HepG2 (cell line): ENCODE data around the gene CRKL. TPM values are rescaled to one million over a fixed set of nuclear protein-coding genes. Genes with fewer than 3 reads are reported as not detected.

Source experiments
- ATAC-seq: fragments of 200-7000 bp; cut with Tn5 transposase; 3 replicates; pipeline ENCODE4 v1.9.1; 2020; ENCODE audit warnings: mild to moderate bottlenecking, moderate library complexity
- BruUV-seq: library from RNA; stranded (reverse); fragments of 400-500 nt; replicated peaks from 2 replicates; lab custom pipeline; 2021; lab: Mats Ljungman, UMichigan
- CTCF ChIA-PET: fragments of 300-600 bp; formaldehyde crosslinking; extraction: SDS; loops from one replicate; lab custom pipeline; 2021; ENCODE audit warnings: low total read pairs, inconsistent platforms, low intra/inter-chr PET ratio; lab: Yijun Ruan, JAX
- POLR2A ChIA-PET: fragments of 350-600 bp; sonication (Branson Sonifier 250); formaldehyde crosslinking; loops from one replicate; lab custom pipeline; 2020; ENCODE audit warnings: antibody characterized with exemption, inconsistent platforms; lab: Yijun Ruan, JAX
- DNase-seq: peaks from one replicate; pipeline ENCODE4 v3.0.0-alpha.2; 2015; ENCODE audit warnings: low spot score
- FAIRE-seq: peaks from 3 replicates; lab custom pipeline; 2011; peaks lifted over from hg19 to GRCh38; lab: Jason Lieb, UNC
- H2AFZ ChIP-seq: one replicate; pipeline ENCODE4 v1.6.1; 2011; ENCODE audit warnings: low read length, inconsistent platforms
- H3K27ac ChIP-seq: fragments of 300-600 bp; 3 replicates; pipeline ENCODE4 v1.8.0; 2011; ENCODE audit warnings: mixed run types, mild to moderate bottlenecking, mixed read lengths, low read length, inconsistent platforms; ENCODE audit not compliant: insufficient read depth; ENCODE audit errors: extremely low read length
- H3K27me3 ChIP-seq, 2 experiments: fragments of 200-600 bp in 1 of 2; 2 replicates in 1 of 2; 3 replicates in 1 of 2; pipeline versions ENCODE4 v1.6.0 to v1.8.0; 2011; ENCODE audit warnings: low read length in 2 of 2, mild to moderate bottlenecking in 2 of 2, moderate library complexity in 2 of 2, inconsistent platforms in 1 of 2; ENCODE audit not compliant: insufficient read depth in 2 of 2, control insufficient read depth in 1 of 2
- H3K36me3 ChIP-seq, 2 experiments: fragments of 200-600 bp in 1 of 2; replicated peaks in 1 of 2; 2 replicates in 1 of 2; 3 replicates in 1 of 2; pipeline versions ENCODE4 v1.5.1 to v1.8.0; 2011; ENCODE audit warnings: low read length in 2 of 2, inconsistent platforms in 1 of 2; ENCODE audit not compliant: insufficient read depth in 2 of 2, control insufficient read depth in 1 of 2
- H3K4me1 ChIP-seq: 2 replicates; pipeline ENCODE4 v1.5.1; 2012; ENCODE audit warnings: low read length, inconsistent platforms; ENCODE audit not compliant: insufficient read depth
- H3K4me2 ChIP-seq: 2 replicates; pipeline ENCODE4 v1.6.0; 2011; ENCODE audit warnings: low read depth, low read length, inconsistent platforms
- H3K4me3 ChIP-seq, 3 experiments: fragments of 200-600 bp in 1 of 3; sonication (generic), shearing (Covaris generic) in 1 of 3; replicated peaks in 1 of 3; 2 replicates each; pipeline ENCODE4 v1.5.1; 2011 to 2016; ENCODE audit warnings: low read length in 3 of 3, inconsistent platforms in 2 of 3, low read depth in 2 of 3, mild to moderate bottlenecking in 2 of 3, control low read depth in 1 of 3, mixed read lengths in 1 of 3; ENCODE audit not compliant: insufficient read depth in 1 of 3
- H3K79me2 ChIP-seq: one replicate; pipeline ENCODE4 v1.6.1; 2011; ENCODE audit warnings: low read length, inconsistent platforms; ENCODE audit not compliant: insufficient read depth
- H3K9ac ChIP-seq: 2 replicates; pipeline ENCODE4 v1.6.0; 2011; ENCODE audit warnings: mild to moderate bottlenecking, low read depth, low read length, inconsistent platforms; ENCODE audit not compliant: insufficient read depth
- H3K9me3 ChIP-seq: 2 replicates; pipeline ENCODE4 v1.5.1; 2012; ENCODE audit warnings: mild to moderate bottlenecking, low read length
- H4K20me1 ChIP-seq: 2 replicates; pipeline ENCODE4 v1.6.0; 2011; ENCODE audit warnings: inconsistent platforms, mild to moderate bottlenecking, low read length, moderate library complexity; ENCODE audit not compliant: insufficient read depth
- ASH2L ChIP-seq: fragments of 300-600, 200-600 bp; sonication (generic); IDR thresholded peaks from 2 replicates; pipeline ENCODE4 v1.7.0; 2017; ENCODE audit warnings: low read depth, mild to moderate bottlenecking, moderate library complexity, mixed read lengths, low read length; ENCODE audit not compliant: insufficient read length
- CENPX ChIP-seq: sonication (generic); formaldehyde crosslinking; IDR thresholded peaks from 2 replicates; pipeline ENCODE4 v1.9.0; 2021; ENCODE audit warnings: mild to moderate bottlenecking, missing genetic modification reagents, moderate library complexity
- KLF6 ChIP-seq: IDR thresholded peaks from 2 replicates; pipeline ENCODE4 v1.8.0; 2016; ENCODE audit warnings: missing biosample characterization, missing genetic modification reagents
- MAZ ChIP-seq, 2 experiments: sonication (generic) in 1 of 2; formaldehyde crosslinking in 1 of 2; IDR thresholded peaks; 2 replicates each; pipeline versions ENCODE4 v1.5.0 to v1.6.1; 2012 to 2020; ENCODE audit warnings: low read depth in 2 of 2, mild to moderate bottlenecking in 2 of 2, borderline replicate concordance in 1 of 2, improper control_type of control experiment in 1 of 2, low read length in 1 of 2, missing genetic modification reagents in 1 of 2, moderate library complexity in 1 of 2
- NCOA1 ChIP-seq: sonication (generic); formaldehyde crosslinking; IDR thresholded peaks from 2 replicates; pipeline ENCODE4 v1.9.0; 2021; ENCODE audit warnings: missing genetic modification reagents
- SP4 ChIP-seq: sonication (generic); formaldehyde crosslinking; IDR thresholded peaks from 2 replicates; pipeline ENCODE4 v1.8.1; 2023; ENCODE audit warnings: mild to moderate bottlenecking, missing genetic modification reagents
- ZBTB33 ChIP-seq: sonication (generic); formaldehyde crosslinking; IDR thresholded peaks from 2 replicates; pipeline ENCODE4 v1.4.0; 2020; ENCODE audit warnings: missing genetic modification reagents
- ZNF33A ChIP-seq: sonication (generic); formaldehyde crosslinking; IDR thresholded peaks from 2 replicates; pipeline ENCODE4 v1.5.1; 2020; ENCODE audit warnings: missing genetic modification reagents, mild to moderate bottlenecking, moderate library complexity, borderline replicate concordance
- ZNF44 ChIP-seq: sonication (generic); formaldehyde crosslinking; IDR thresholded peaks from 2 replicates; pipeline ENCODE4 v1.5.1; 2020; ENCODE audit warnings: mild to moderate bottlenecking, missing genetic modification reagents
- ZNF713 ChIP-seq: sonication (generic); formaldehyde crosslinking; IDR thresholded peaks from 2 replicates; pipeline ENCODE4 v1.4.0; 2020; ENCODE audit warnings: mild to moderate bottlenecking, missing genetic modification reagents
- ZNF83 ChIP-seq: sonication (generic); formaldehyde crosslinking; IDR thresholded peaks from 2 replicates; pipeline ENCODE4 v1.4.0; 2020; ENCODE audit warnings: missing genetic modification reagents, mild to moderate bottlenecking, borderline replicate concordance
- WGBS: methylation state at CpG from one replicate; pipeline ENCODE4 v1.1.6; 2017; ENCODE audit warnings: low lambda C conversion rate; 5-methylcytosine and 5-hydroxymethylcytosine counted together
- in situ Hi-C: cut with HindIII; loops from 2 replicates; pipeline ENCODE4 v1.10.0; 2017; ENCODE audit warnings: low pct_unique_long_range_greater_than_20kb; ENCODE audit not compliant: extremely low pct_ligation_motif_present
- intact Hi-C: fragments of 100-400 bp; cut with micrococcal nuclease; formaldehyde crosslinking; loops from one replicate; pipeline ENCODE4 v1.10.0; 2022; ENCODE audit not compliant: unreplicated experiment
- polyA plus RNA-seq, 8 experiments: library from polyadenylated mRNA; depleted of rRNA in 3 of 8; stranded (reverse) in 7 of 8; unstranded in 1 of 8; fragments of >200 nt; fragmentation: Illumina TruSeq in 4 of 8; extraction: Trizol in 4 of 8; gene quantifications; 2 replicates each; pipeline versions ENCODE4 v1.2.1 to v1.2.3, GENCODE V29; 2011 to 2016; ENCODE audit warnings: low read depth in 4 of 8, missing spikeins in 1 of 8, mixed read lengths in 1 of 8; ENCODE audit not compliant: insufficient read depth in 1 of 8
- total RNA-seq, 5 experiments: library from RNA; depleted of rRNA; stranded (reverse); fragments of >200 nt; fragmentation: Illumina TruSeq; extraction: Trizol; gene quantifications; 2 replicates each; pipeline ENCODE4 v1.2.3, GENCODE V29; 2016; ENCODE audit warnings: low read depth in 1 of 5
- TF ChIP-seq, protein P1 (sequence below): sonication (generic); formaldehyde crosslinking; IDR thresholded peaks from 2 replicates; pipeline ENCODE4 v1.8.0; 2022; ENCODE audit warnings: missing genetic modification reagents, mild to moderate bottlenecking, moderate library complexity, borderline replicate concordance

CRKL gene
- total and polyA plus RNA-seq, 2 of the 13 experiments (the other 11 are each of a cell fraction or from before 2014, with no cell fraction given): 37.4 to 60.6 TPM

DNA sequence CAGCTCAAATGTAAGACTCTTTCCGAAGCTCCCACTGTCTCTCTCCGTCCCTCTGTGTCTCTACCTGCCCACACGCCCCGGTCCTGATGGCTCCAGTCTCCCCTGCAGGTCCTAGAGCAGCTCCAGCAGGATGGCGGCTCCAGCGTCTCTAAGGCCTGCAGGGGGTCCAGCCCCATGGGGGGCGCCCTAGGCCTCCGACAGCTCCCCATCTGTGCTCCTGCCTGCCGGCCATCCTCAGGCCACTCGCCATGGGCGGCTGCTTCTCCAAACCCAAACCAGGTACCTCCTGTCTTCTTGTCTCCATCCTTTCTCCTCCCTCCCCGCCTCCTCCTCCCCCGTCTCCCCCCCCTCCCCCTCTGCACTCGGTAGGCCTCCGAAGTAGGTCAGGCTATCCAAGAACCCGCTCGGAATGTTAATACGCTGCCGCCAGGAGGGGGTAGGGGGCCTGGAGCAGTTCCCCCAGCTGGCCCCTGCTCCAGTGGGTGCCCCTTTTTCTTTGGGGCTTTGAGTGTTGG lies 50.5 kb downstream of the CRKL start:
- H3K27me3 ChIP-seq: no peaks in the 10 kb centered on the region
- H3K27ac ChIP-seq: no peak overlapping the region
- FAIRE-seq (no peak), DNase-seq (no peak), ATAC-seq (no peak)
- H3K79me2 ChIP-seq: peaks cover under 1% of the 10 kb centered on the region
- WGBS: 87% methylated on average over 13 of the region's 19 CpGs
- no peaks in the 10 kb centered on the region for H4K20me1 ChIP-seq
- in situ Hi-C loops (no loop called here), intact Hi-C loops (loop anchor here (1.0 kb wide), 1 partner anchor 14 kb away; no protein-coding TSS in a partner anchor)
- peaks cover 49% of the 10 kb centered on the region for H3K4me1 ChIP-seq
- H3K9ac ChIP-seq: no peak overlapping the region
- TF ChIP-seq ZBTB33 (CRISPR knock-in tag) (0 out of 2 replicates have a peak, but pooled peaks have one; percentile 31), CENPX (no peak)
- ChIA-PET POLR2A (interaction anchor here (0.8 to 2.8 kb wide), 3 partner anchors 10 to 15 kb away, joined by 3 to 14 read pairs (median 3); partner anchors contain the start of gene LZTR1), CTCF (no interaction called here)
- H3K4me3 ChIP-seq: no peak overlapping the region
- H3K36me3 ChIP-seq: no peaks in the 10 kb centered on the region
- H3K9me3 ChIP-seq: no peaks in the 10 kb centered on the region
- H3K4me2 ChIP-seq: no peak overlapping the region
- H2AFZ ChIP-seq: no peak overlapping the region
- no TSS peak for BruUV-seq

DNA sequence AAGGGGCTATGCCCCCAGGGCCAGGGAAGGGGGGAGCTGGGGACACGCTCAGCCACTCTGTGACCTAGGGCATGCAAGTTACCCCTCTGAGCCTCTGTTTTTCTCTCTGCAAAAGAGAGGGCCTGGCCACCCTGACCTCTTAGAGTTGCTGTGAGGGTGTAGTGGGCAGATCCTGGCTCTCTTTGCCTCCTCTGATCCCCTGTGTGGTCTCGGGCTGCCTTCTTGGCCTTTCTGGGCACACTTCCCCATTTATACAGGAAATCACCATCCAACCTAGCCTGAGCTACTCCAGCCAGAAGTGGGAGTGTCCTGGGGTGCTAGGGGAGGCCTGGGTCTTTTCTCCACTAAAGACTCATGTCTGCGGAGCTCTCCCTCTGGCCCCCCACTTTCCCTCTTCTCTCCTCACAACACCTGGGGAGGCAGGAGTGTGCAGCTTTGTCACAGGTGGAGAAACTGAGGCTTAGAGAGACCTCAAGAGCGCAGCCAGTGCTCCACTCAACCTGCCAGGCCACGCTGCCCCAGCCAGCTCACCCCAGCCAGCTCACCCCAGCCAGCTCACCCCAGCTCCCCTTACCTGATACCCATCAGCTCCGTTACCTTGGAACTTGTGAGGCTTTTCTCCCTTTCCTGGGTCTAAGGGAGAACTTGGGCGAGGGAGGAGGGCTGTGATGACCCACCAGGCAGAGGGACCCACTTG lies 51.2 kb downstream of the CRKL start:
- Histone ChIP-seq H3K79me2 (no peaks in the 10 kb centered on the region), H3K9ac (no peak overlapping the region), H3K4me3 (no peak overlapping the region), H2AFZ (no peak overlapping the region), H3K4me2 (no peak overlapping the region), H3K9me3 (no peaks in the 10 kb centered on the region), H3K27ac (no peak overlapping the region), H3K27me3 (no peaks in the 10 kb centered on the region), H3K36me3 (no peaks in the 10 kb centered on the region), H3K4me1 (peaks cover 42% of the 10 kb centered on the region), H4K20me1 (no peaks in the 10 kb centered on the region)
- intact Hi-C loops (no loop called here), in situ Hi-C loops (no loop called here)
- FAIRE-seq (no peak), DNase-seq (no peak), ATAC-seq (no peak)
- BruUV-seq: no TSS peak
- CTCF ChIA-PET: no interaction called here
- POLR2A ChIA-PET: interaction anchor here (0.8 to 2.8 kb wide), 3 partner anchors 11 to 14 kb away, joined by 3 to 14 read pairs (median 3); partner anchors contain the start of gene LZTR1
- WGBS: 98% methylated on average over 5 of the region's 7 CpGs
- no peak for TF ChIP-seq KLF6 (CRISPR knock-in tag)
- TF ChIP-seq ASH2L: no peak
- no peak for TF ChIP-seq MAZ (IDR thresholded peaks at IDR 0.05; ENCODE audit: borderline replicate concordance, low read depth, low read length)
- no peak for TF ChIP-seq MAZ (CRISPR knock-in tag; IDR thresholded peaks at IDR 0.05; ENCODE audit: low read depth)
- TF ChIP-seq ZNF83 (CRISPR knock-in tag): no peak
- TF ChIP-seq SP4 (CRISPR knock-in tag): no peak
- no peak for TF ChIP-seq ZNF713 (CRISPR knock-in tag)
- no peak for TF ChIP-seq ZNF44 (CRISPR knock-in tag)
- TF ChIP-seq, protein P1, sequence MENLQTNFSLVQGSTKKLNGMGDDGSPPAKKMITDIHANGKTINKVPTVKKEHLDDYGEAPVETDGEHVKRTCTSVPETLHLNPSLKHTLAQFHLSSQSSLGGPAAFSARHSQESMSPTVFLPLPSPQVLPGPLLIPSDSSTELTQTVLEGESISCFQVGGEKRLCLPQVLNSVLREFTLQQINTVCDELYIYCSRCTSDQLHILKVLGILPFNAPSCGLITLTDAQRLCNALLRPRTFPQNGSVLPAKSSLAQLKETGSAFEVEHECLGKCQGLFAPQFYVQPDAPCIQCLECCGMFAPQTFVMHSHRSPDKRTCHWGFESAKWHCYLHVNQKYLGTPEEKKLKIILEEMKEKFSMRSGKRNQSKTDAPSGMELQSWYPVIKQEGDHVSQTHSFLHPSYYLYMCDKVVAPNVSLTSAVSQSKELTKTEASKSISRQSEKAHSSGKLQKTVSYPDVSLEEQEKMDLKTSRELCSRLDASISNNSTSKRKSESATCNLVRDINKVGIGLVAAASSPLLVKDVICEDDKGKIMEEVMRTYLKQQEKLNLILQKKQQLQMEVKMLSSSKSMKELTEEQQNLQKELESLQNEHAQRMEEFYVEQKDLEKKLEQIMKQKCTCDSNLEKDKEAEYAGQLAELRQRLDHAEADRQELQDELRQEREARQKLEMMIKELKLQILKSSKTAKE (CRISPR knock-in tag): no peak
- TF ChIP-seq NCOA1 (CRISPR knock-in tag): no peak
- TF ChIP-seq ZNF33A (CRISPR knock-in tag): no peak
